ENCODE results near the gene TIAM2. TPM values are rescaled to one million over a fixed set of nuclear protein-coding genes. Genes with fewer than 3 reads are reported as not detected.
"Not testable (repeated sequence)": the region's sequence is repeated elsewhere in the genome, so short reads cannot be mapped to it uniquely, and the experiment has no call there.

The TIAM2 gene
- total RNA-seq, 2 experiments from 2014 or later: 4.9 to 5.6 TPM

DNA sequence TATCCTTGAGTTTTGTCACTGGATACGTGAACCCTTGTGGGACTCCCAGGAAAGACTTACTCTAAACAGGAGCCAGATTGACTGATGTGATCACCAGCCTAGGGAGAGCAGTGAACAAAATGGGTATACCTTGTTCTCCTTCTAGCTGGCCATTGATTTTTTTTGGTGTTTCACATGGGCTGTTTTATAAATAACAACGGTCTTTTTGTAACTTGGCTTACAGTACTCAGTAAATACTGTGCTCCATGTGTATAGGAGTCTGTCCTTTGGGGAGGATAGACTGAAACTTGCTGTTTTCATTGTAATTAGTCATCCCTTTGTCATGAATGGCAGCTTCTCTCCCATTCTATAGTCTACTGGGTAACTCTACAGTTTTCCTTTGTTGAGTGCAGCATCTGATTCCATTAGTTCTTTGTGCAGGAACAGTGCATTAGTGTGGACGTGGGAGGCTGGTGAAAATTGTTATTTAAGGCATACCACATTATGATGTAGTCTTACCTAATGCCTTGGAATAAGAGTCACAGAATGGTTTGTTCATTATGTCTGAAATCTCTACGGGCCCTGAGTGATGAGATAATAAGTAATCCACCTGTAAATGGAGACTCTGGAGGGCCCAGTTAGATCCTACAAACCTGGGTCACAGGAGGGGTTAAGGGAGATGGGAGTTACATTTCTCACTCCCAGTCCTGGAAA, 89.5 kb downstream of the TIAM2 start:
- ChIA-PET POLR2A (no interaction called here), CTCF (no interaction called here)
- Mint-ChIP-seq H3K27ac (no peak overlapping the region), H3K27me3 (no peaks in the 10 kb centered on the region), H3K4me1 (peaks cover 16% of the 10 kb centered on the region), H3K9me3 (no peaks in the 10 kb centered on the region), H3K36me3 (ENCODE audit: low read depth) (no peaks in the 10 kb centered on the region), H3K4me3 (no peak overlapping the region)
- DNase-seq: no peak

DNA sequence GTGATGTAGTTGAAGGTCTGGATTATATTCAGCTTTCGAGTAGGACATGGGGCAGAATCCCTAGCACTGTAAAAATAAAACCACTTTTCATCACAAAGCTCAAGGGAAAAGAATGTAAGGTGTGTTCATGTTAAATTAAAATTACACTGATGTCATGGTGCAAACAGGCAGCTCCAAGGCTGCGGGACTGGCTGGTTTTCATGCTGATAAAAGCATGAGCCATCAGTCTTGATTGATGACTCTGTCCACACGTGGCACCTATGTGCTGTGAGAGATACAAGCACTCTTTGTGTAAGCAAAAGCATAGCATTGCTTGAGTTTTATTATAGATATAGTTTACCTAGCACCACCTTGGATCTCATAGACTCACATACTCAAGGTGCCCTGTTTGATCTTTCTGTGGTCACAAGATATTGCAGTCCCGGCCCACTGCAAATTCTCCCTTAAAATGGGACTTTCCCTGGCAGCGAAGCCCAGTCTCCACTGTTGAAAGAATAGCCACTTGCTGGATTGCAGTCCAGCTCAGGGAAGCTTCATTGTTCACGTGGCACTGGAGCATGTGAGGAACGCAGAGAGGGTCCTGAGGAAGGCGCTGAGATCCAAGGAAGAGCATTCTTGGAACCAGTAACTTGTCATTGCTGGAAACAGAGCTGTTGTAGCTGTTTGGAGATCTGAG, 90.6 kb downstream of the TIAM2 start:
- Mint-ChIP-seq H3K4me3 (no peak overlapping the region), H3K9me3 (no peaks in the 10 kb centered on the region), H3K27ac (no peak overlapping the region), H3K4me1 (peaks cover 7% of the 10 kb centered on the region), H3K27me3 (no peaks in the 10 kb centered on the region), H3K36me3 (ENCODE audit: low read depth) (no peaks in the 10 kb centered on the region)
- ChIA-PET POLR2A (no interaction called here), CTCF (no interaction called here)
- no peak for DNase-seq

DNA sequence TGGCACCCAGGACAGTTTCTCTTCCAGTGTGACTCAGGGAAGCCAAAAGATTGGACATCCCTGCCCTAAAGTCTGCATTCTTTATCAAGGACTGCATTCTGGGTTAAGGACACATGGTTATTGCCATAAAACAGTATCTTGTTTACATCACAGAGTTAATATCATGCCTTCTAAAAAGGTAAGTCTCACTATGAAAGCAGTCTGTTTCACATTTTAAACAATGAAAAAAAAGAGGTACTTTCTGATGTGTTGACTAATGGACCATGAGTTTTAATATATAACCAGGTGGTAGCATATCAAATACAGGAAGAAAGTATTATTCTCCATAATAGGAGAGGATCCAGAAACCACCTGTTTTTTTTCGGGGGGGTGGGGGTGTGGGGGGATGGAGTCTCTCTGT, 93.7 kb downstream of the TIAM2 start:
- Mint-ChIP-seq H3K27me3 (no peaks in the 10 kb centered on the region), H3K4me3 (no peak overlapping the region), H3K36me3 (ENCODE audit: low read depth) (no peaks in the 10 kb centered on the region), H3K4me1 (peaks cover 8% of the 10 kb centered on the region), H3K9me3 (no peaks in the 10 kb centered on the region), H3K27ac (no peak overlapping the region)
- DNase-seq: no peak
- ChIA-PET POLR2A (no interaction called here), CTCF (interaction anchor here (0.6 to 0.9 kb wide), 2 partner anchors 9 to 49 kb away, joined by 3 to 4 read pairs; no protein-coding TSS in a partner anchor)

DNA sequence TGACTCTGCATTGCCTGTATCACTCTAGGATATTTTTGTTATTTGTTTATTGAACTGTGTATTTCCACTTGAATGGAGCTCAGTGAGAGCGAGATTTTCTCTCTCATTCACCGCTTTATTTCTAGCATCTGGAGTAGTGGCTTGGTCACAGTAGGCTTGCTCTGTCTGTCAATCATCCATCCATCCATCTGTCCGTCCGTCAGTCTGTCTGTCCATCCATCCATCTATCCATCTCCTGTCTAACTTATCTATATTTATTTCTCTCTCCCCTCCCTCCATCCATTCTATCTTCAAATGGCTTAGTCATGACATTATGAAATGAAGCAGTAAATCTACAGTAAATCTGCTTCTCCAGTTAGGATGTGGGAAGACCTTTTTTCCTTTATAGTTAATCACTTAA, 94.6 kb downstream of the TIAM2 start:
- ChIA-PET CTCF (interaction anchor here (1.2 kb wide), 1 partner anchor 16 kb away, joined by 3 read pairs; no protein-coding TSS in a partner anchor), POLR2A (no interaction called here)
- Mint-ChIP-seq H3K27me3 (no peaks in the 10 kb centered on the region), H3K27ac (no peak overlapping the region), H3K4me1 (peaks cover 8% of the 10 kb centered on the region), H3K9me3 (no peaks in the 10 kb centered on the region), H3K36me3 (ENCODE audit: low read depth) (no peaks in the 10 kb centered on the region), H3K4me3 (no peak overlapping the region)
- DNase-seq: no peak

DNA sequence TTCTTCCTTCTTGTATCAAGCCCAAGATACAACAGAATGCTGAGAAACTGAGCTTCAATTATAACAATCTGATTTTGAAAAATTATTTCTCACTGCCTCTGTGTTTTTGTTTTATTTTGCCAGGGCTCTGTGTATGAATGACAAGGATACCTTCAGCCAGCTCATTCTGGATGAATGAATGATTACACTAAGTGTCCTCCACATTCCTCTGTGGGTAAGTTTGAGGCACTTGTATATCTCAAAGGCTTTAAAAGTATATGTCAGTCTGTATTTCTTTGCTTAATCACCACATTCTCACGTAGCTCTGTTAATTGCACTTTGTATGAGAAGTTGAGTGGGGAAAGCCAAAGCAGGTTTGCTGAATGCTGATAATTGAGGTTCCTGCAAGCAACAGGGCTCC, 95.1 kb downstream of the TIAM2 start:
- peaks cover 8% of the 10 kb centered on the region for H3K4me1 Mint-ChIP-seq
- H3K4me3 Mint-ChIP-seq: no peak overlapping the region
- POLR2A ChIA-PET: no interaction called here
- no peak overlapping the region for H3K27ac Mint-ChIP-seq
- H3K27me3 Mint-ChIP-seq: no peaks in the 10 kb centered on the region
- H3K9me3 Mint-ChIP-seq: peaks cover under 1% of the 10 kb centered on the region
- DNase-seq: no peak
- H3K36me3 Mint-ChIP-seq (ENCODE audit: low read depth): peaks cover under 1% of the 10 kb centered on the region
- CTCF ChIA-PET: interaction anchor here (1.0 to 1.2 kb wide), 2 partner anchors 10 to 16 kb away, joined by 3 to 5 read pairs; no protein-coding TSS in a partner anchor

DNA sequence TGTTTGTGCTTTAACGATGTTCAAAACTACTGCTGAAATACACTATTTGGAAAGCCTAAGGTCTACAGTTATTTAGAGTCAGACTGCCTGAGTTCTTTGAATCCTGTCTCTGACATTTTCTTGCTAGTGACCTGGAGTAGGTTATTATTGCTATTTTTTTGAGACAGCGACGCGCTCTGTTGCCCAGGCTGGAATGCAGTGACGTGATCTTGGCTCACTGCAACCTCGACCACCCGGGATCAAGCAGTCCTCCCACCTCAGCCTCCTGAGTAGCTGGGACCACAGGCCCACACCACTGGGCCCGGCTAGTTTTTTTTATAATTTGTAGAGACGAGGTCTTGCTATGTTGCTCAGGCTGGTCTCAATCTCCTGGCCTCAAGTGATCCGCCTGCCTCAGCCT, 96.6 kb downstream of the TIAM2 start:
- Mint-ChIP-seq H3K36me3 (ENCODE audit: low read depth) (peaks cover 5% of the 10 kb centered on the region), H3K4me3 (no peak overlapping the region), H3K27ac (no peak overlapping the region), H3K27me3 (no peaks in the 10 kb centered on the region), H3K9me3 (peaks cover 3% of the 10 kb centered on the region), H3K4me1 (peaks cover 8% of the 10 kb centered on the region)
- DNase-seq: no peak
- ChIA-PET POLR2A (no interaction called here), CTCF (interaction anchor here (1.0 kb wide), 1 partner anchor 22 kb away, joined by 4 read pairs; no protein-coding TSS in a partner anchor)

DNA sequence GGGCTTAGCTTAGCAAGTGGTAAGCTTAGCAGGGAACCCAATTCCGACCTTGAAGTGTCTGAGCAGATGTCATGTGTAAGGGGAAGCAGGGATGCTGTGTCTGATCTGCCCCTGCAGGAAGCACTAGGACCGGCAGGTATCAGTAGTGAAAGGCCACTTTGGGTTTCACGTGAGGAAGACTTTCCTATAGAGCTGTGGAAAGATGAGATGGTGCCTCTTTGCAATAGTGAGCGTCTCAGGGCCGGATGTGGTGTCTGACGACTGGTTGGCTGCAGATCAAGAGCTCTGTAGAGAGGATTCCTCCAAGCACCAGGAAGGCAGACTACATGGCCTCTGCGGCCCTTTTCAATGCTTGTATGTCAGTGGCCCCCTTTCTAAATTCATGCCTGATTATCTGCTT, 98.3 kb downstream of the TIAM2 start:
- CTCF ChIA-PET: interaction anchor here (0.8 to 1.0 kb wide), 2 partner anchors 12 to 22 kb away, joined by 3 read pairs; no protein-coding TSS in a partner anchor
- Mint-ChIP-seq H3K9me3 (peaks cover 7% of the 10 kb centered on the region), H3K4me1 (peaks cover 8% of the 10 kb centered on the region), H3K27me3 (no peaks in the 10 kb centered on the region), H3K27ac (no peak overlapping the region), H3K36me3 (ENCODE audit: low read depth) (peaks cover 9% of the 10 kb centered on the region), H3K4me3 (no peak overlapping the region)
- peak; percentile 26 for DNase-seq
- POLR2A ChIA-PET: no interaction called here

DNA sequence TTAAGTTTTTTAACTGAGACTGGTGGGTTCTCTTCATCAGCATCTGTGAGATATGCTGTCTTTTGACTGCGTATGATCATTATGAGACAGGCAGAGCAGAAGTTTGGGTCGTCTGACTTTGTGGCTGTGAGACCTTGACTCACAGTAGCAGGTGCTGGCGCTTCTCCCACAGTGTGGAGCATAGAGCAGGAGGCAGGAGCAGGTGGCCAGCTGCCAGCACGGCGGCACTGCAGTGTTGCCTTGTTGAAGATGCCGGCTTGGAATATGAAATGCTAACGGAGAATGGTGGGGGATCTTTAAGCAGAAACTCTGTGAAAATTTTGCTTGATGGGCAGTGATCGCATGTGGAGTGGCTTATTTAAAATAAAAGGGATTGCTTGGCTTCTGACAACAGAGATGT, 105.0 kb downstream of the TIAM2 start:
- peaks cover 4% of the 10 kb centered on the region for H3K4me1 Mint-ChIP-seq
- CTCF ChIA-PET: no interaction called here
- no peak overlapping the region for H3K27ac Mint-ChIP-seq
- no peak overlapping the region for H3K4me3 Mint-ChIP-seq
- H3K36me3 Mint-ChIP-seq (ENCODE audit: low read depth): peaks cover 9% of the 10 kb centered on the region
- POLR2A ChIA-PET: no interaction called here
- no peak for DNase-seq
- no peaks in the 10 kb centered on the region for H3K27me3 Mint-ChIP-seq
- peaks cover 7% of the 10 kb centered on the region for H3K9me3 Mint-ChIP-seq

DNA sequence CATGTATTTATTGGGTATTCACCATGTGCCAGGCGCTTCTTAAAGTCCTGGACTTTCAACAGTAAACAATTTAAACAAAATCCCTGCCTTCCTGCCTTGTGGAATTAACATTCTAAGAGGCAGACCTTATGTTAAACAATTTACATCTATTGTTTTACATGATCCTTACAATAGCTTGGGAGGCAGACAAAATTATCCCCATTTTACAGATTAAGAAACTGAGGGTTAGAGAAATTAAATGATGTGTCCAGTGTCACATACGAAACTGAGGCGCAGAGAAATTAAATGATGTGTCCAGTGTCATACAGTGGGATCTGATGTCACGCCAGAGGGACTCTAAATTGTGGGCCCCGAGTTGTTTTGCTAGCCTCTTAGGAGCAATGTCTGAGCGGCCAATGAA, 105.5 kb downstream of the TIAM2 start:
- Mint-ChIP-seq H3K27me3 (no peaks in the 10 kb centered on the region), H3K4me3 (no peak overlapping the region), H3K4me1 (peaks cover 4% of the 10 kb centered on the region), H3K27ac (no peak overlapping the region), H3K36me3 (ENCODE audit: low read depth) (peaks cover 6% of the 10 kb centered on the region), H3K9me3 (peaks cover 4% of the 10 kb centered on the region)
- no peak for DNase-seq
- CTCF ChIA-PET: interaction anchor here (0.8 kb wide), 1 partner anchor 10 kb away, joined by 3 read pairs; no protein-coding TSS in a partner anchor
- POLR2A ChIA-PET: no interaction called here

DNA sequence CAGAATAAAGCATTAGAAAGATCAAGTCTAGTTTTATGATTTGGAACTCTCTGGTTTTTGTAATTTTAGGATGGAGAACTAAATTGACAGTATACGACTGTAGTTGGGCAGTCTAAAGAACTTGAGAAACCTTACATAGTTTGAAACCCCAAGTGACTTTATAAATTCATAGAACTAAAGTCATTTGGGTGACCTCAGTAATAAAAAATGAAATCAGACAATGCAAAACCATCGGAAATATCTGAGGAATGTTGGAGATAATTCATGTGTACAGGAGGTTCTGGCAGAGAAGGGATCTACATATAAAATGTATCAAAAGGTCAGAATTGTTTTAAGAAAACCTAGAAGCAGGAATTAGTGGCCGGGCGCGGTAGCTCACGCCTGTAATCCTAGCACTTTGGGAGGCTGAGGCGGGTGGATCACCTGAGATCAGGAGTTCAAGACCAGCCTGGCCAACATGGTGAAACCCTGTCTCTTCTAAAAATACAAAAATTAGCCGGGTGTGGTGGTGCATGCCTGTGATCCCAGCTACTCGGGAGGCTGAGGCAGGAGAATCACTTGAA, 108.0 kb downstream of the TIAM2 start:
- H3K36me3 Mint-ChIP-seq (ENCODE audit: low read depth); DNase-seq; H3K27me3 Mint-ChIP-seq; H3K4me3 Mint-ChIP-seq; H3K9me3 Mint-ChIP-seq; H3K27ac Mint-ChIP-seq; POLR2A ChIA-PET; CTCF ChIA-PET: not testable (repeated sequence)
- peaks cover 20% of the 10 kb centered on the region for H3K4me1 Mint-ChIP-seq

DNA sequence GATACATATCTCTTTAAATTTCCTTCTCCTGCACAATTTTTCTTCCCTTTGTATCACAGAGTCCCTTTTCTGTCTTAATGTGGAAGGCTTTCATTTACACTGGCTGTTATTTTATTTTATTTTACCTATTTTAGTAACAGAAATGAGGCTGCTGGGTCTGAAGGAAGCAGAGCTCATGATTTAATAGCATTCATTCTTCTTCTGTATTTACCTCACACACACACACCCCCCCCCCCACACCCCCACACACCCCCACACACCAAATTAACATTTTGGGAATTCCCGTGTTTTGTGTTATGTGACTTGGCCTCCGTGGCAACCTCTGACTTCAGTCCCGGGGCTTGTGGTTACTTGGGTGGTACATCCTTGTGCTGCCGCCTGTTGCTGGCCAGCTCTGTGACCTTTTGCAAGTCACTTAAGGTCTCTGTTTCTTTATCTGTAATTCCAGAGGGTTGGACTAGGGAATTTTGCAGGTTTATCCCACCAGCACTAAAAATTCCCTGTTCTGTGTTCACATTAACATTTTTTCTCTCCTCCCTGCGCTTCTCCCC, 108.8 kb downstream of the TIAM2 start:
- Mint-ChIP-seq H3K4me3 (no peak overlapping the region), H3K27me3 (no peaks in the 10 kb centered on the region), H3K9me3 (no peaks in the 10 kb centered on the region), H3K4me1 (peaks cover 22% of the 10 kb centered on the region), H3K27ac (no peak overlapping the region), H3K36me3 (ENCODE audit: low read depth) (no peaks in the 10 kb centered on the region)
- no peak for DNase-seq
- ChIA-PET CTCF (interaction anchor here (0.7 kb wide), 1 partner anchor 60 kb away, joined by 3 read pairs; no protein-coding TSS in a partner anchor), POLR2A (no interaction called here)

DNA sequence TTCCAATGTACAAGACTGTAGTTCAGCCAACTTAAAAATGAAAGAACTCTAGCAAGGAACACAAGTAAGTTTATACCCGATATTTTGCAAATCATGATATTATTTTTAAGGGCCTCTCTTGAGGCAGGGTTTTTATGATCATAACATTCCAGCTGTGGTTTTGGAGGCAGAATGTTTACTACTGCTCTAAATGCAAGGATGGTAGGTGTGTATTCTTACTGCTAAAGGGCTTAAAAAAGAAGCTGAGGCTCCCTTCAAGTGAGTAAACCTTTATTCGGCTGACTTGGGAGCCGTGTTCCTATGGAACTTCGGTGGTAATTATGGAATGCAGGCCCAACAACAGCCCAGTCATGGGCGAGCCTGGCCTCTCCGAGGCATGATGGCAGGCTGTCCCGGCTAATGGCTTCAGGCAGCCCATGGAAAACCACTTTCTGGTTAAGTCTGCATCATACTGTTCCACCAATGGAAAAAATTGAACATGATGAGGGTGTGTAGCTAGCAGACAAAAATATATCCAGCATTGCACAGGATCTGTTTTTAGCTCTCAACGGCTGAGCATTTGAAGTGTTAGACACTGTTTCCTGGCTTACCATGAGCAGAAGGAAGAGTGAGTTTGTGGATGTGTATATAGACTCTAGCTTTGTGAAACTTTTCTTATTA, 111.5 kb downstream of the TIAM2 start:
- ChIA-PET POLR2A (no interaction called here), CTCF (interaction anchor here (1.1 to 1.4 kb wide), 2 partner anchors 13 to 16 kb away, joined by 3 read pairs; no protein-coding TSS in a partner anchor)
- Mint-ChIP-seq H3K4me3 (no peak overlapping the region), H3K27me3 (no peaks in the 10 kb centered on the region), H3K4me1 (peaks cover 22% of the 10 kb centered on the region), H3K36me3 (ENCODE audit: low read depth) (no peaks in the 10 kb centered on the region), H3K27ac (no peak overlapping the region), H3K9me3 (no peaks in the 10 kb centered on the region)
- DNase-seq: no peak

Data from activated CD4-positive, alpha-beta T cell treated with anti-CD3 and anti-CD28 coated beads, Interleukin-2, amount 10 ng/mL, durations not matched to agents 7 days and 5 days (primary cell).